Measurements from ENCODE around the gene TMEM81.

The TMEM81 gene

DNA sequence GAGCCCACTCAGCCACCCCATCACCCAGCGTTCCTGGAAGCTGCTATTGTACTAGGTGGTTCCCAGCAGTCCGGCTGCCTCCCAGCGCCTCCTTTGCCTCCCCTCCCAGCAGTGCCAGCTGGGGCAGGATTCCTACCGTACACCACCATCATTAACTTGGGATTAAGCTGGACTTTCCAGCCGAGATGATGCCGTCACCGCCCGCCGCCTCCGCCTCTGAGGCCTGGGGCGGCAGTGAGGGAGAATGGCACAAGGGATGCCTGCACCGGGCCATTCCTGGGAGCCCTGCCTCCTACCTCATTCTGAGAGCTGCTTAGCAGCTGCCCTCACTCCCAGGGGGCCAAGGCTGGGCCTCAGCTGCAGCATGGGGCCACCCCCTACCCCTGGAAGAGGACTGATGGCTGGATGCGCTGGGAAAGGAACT, 28.1 kb downstream of the TMEM81 start:
- no peaks in the 10 kb centered on the region for H3K4me1 ChIP-seq (ENCODE audit: low read depth, poor library complexity, severe bottlenecking)
- no peak overlapping the region for H2AFZ ChIP-seq (ENCODE audit: low read depth)
- no peak overlapping the region for H3K27ac ChIP-seq
- H3K4me2 ChIP-seq = no peak overlapping the region
- no peaks in the 10 kb centered on the region for H3K79me2 ChIP-seq (ENCODE audit: insufficient read depth, low read depth)
- TF ChIP-seq, protein P1, sequence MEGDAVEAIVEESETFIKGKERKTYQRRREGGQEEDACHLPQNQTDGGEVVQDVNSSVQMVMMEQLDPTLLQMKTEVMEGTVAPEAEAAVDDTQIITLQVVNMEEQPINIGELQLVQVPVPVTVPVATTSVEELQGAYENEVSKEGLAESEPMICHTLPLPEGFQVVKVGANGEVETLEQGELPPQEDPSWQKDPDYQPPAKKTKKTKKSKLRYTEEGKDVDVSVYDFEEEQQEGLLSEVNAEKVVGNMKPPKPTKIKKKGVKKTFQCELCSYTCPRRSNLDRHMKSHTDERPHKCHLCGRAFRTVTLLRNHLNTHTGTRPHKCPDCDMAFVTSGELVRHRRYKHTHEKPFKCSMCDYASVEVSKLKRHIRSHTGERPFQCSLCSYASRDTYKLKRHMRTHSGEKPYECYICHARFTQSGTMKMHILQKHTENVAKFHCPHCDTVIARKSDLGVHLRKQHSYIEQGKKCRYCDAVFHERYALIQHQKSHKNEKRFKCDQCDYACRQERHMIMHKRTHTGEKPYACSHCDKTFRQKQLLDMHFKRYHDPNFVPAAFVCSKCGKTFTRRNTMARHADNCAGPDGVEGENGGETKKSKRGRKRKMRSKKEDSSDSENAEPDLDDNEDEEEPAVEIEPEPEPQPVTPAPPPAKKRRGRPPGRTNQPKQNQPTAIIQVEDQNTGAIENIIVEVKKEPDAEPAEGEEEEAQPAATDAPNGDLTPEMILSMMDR (conservative IDR thresholded peaks at IDR 0.05; ENCODE audit: low read depth, low read length) = no peak
- H3K36me3 ChIP-seq (ENCODE audit: insufficient read depth) = no peaks in the 10 kb centered on the region
- H3K27me3 ChIP-seq (ENCODE audit: insufficient read depth, low read depth) = peaks cover 78% of the 10 kb centered on the region
- H3K4me3 ChIP-seq (IDR thresholded peaks at IDR 0.05; ENCODE audit: insufficient read depth, low read depth, low read length) = no peak overlapping the region
- no peak overlapping the region for H3K9ac ChIP-seq
- no peaks in the 10 kb centered on the region for H4K20me1 ChIP-seq (ENCODE audit: insufficient read depth)

DNA sequence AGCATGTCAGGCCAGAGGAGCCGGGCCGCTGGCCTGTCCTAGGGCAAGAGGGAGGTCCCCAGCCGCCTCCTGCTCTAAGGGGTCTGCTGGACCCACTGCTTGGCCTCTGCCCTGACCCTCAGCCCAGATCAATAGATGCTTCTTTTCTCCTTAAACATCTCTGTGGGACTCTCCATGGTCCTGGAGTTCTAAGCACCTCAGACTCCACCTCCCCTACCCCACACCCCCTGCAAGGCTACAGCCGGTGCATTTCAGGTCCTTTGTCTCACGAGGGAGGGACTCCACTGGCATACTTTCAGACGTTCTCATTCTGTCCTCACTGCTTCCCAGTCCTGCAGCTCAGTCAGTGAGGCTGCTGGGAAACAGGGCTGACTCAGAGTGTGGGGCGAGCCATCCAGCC, 30.2 kb downstream of the TMEM81 start:
- TF ChIP-seq, protein P1 (conservative IDR thresholded peaks at IDR 0.05; ENCODE audit: low read depth, low read length) = no peak
- Histone ChIP-seq H3K4me1 (ENCODE audit: low read depth, poor library complexity, severe bottlenecking) (no peaks in the 10 kb centered on the region), H3K9ac (no peak overlapping the region), H3K4me2 (no peak overlapping the region), H3K36me3 (ENCODE audit: insufficient read depth) (no peaks in the 10 kb centered on the region), H2AFZ (ENCODE audit: low read depth) (no peak overlapping the region), H3K79me2 (ENCODE audit: insufficient read depth, low read depth) (no peaks in the 10 kb centered on the region), H3K27me3 (ENCODE audit: insufficient read depth, low read depth) (peaks cover 85% of the 10 kb centered on the region), H3K4me3 (IDR thresholded peaks at IDR 0.05; ENCODE audit: insufficient read depth, low read depth, low read length) (no peak overlapping the region), H3K27ac (no peak overlapping the region), H4K20me1 (ENCODE audit: insufficient read depth) (no peaks in the 10 kb centered on the region)

DNA sequence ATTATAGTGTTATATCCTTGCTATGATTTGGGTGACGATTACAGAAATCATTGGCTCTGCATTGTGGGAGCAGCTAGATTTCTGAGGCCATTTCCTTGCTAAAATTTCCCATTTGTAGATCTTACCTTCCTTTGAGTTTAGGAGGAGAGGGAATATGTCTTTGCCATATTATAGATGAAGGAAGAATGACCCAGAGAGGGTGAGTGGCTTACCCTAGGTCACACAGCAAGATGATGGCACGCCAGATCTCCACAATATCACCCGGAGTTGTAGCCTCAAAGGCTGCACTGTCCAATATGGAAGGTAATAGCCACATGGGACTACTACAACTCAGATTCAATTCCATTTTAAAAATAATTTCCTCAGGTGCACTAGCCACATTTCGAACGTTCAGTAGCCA, 31.0 kb downstream of the TMEM81 start:
- Histone ChIP-seq H3K4me3 (IDR thresholded peaks at IDR 0.05; ENCODE audit: insufficient read depth, low read depth, low read length) (no peak overlapping the region), H3K79me2 (ENCODE audit: insufficient read depth, low read depth) (no peaks in the 10 kb centered on the region), H3K27me3 (ENCODE audit: insufficient read depth, low read depth) (peaks cover 87% of the 10 kb centered on the region), H3K4me1 (ENCODE audit: low read depth, poor library complexity, severe bottlenecking) (no peaks in the 10 kb centered on the region), H3K9ac (no peak overlapping the region), H3K36me3 (ENCODE audit: insufficient read depth) (no peaks in the 10 kb centered on the region), H4K20me1 (ENCODE audit: insufficient read depth) (no peaks in the 10 kb centered on the region), H2AFZ (ENCODE audit: low read depth) (no peak overlapping the region), H3K4me2 (no peak overlapping the region), H3K27ac (no peak overlapping the region)
- TF ChIP-seq, protein P1 (conservative IDR thresholded peaks at IDR 0.05; ENCODE audit: low read depth, low read length) = no peak

DNA sequence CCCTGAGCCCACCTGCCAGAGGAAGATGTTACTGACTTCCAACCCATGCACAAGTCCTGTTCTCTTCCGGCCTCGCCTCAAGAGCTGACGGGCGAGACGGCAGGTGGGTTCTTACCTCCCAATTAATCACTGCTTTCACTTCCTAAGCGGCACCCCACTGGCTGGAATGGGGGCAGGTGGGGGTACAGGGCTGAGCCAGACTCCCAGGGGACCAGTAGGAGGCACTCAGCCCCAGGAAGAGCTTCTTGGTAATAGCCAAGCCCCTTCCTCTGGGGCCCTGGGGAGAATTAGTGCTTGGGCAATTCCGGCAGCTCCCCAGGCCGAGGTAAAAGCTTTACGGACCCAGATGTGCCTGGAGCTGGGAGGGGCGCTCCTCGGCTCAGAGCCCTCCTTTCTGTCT, 31.6 kb downstream of the TMEM81 start:
- no peak overlapping the region for H3K4me2 ChIP-seq
- peaks cover 88% of the 10 kb centered on the region for H3K27me3 ChIP-seq (ENCODE audit: insufficient read depth, low read depth)
- no peaks in the 10 kb centered on the region for H4K20me1 ChIP-seq (ENCODE audit: insufficient read depth)
- H3K79me2 ChIP-seq (ENCODE audit: insufficient read depth, low read depth) = no peaks in the 10 kb centered on the region
- no peak overlapping the region for H3K9ac ChIP-seq
- H3K36me3 ChIP-seq (ENCODE audit: insufficient read depth) = no peaks in the 10 kb centered on the region
- no peaks in the 10 kb centered on the region for H3K4me1 ChIP-seq (ENCODE audit: low read depth, poor library complexity, severe bottlenecking)
- TF ChIP-seq, protein P1 (conservative IDR thresholded peaks at IDR 0.05; ENCODE audit: low read depth, low read length) = no peak
- H3K27ac ChIP-seq = no peak overlapping the region
- no peak overlapping the region for H3K4me3 ChIP-seq (IDR thresholded peaks at IDR 0.05; ENCODE audit: insufficient read depth, low read depth, low read length)
- H2AFZ ChIP-seq (ENCODE audit: low read depth) = no peak overlapping the region

Data from KMS-11 (cell line).